GM18508 (cell line): ENCODE results near the gene VPS13D.
"Not testable (repeated sequence)": the region's sequence is repeated elsewhere in the genome, so short reads cannot be mapped to it uniquely, and the experiment has no call there.

ENCODE experiments used
- ATAC-seq: cut with Tn5 transposase; IDR thresholded peaks from one replicate; pipeline ENCODE4 v1.9.1; 2021; ENCODE audit warnings: moderate number of reproducible peaks; ENCODE audit not compliant: insufficient read depth, unreplicated experiment

The VPS13D gene

DNA sequence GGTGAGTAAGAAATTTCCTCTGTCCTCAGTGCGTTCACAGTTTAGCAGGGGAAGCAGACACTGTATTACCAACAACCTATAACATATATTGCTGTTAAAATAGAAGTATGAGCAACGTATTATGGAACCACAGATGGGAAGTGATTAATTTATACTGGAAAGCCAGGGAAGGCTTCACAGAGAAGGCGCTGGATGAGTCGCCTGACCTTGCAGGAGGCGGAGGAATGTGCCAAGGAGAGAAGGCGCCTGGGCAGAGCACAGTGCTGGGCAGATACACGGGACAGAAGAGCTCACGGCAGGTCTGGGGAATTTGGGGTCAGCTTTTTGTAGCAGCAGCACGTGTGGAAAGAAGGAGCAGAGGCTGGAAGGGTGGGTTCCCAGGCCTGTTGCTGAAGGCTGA is 271.8 kb downstream of the VPS13D start:
- no peak for ATAC-seq

DNA sequence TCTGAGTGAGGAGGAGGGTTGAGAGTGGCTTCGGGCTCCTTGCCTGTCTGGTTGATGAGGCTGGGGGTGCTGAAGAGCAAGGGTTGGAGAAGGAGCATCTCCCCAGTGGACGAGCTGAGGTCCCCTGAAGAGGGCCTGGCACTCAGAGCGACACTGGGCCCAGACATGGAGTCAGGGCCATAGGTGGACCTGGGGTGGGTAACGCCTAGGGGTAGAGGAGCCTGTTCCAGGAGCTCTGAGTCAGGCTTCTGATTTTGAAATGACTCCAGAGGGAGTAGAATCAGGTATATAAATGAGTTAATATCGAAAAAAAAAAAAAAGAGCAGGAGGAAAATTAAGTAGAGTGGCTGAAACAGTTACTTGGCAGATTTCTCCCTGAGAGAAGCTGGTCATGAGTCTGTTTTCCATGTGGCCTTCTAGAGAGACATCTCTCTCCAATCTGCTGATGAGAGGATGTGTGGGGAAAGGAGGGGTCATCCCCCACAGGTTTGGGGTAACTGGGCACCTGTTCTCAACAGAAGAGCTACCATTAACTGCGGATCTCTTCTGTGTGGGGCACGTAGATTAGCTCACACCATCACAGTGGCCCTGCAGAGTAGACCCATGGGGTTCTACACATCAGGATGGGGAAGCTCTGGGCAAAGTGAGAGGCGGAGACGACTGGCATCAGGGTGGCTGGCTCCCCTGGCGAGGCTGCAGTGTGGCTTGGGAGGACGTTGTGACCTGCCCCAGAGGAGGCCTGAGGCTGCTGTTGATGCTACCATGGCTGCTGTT is 272.7 kb downstream of the VPS13D start:
- ATAC-seq: no peak

DNA sequence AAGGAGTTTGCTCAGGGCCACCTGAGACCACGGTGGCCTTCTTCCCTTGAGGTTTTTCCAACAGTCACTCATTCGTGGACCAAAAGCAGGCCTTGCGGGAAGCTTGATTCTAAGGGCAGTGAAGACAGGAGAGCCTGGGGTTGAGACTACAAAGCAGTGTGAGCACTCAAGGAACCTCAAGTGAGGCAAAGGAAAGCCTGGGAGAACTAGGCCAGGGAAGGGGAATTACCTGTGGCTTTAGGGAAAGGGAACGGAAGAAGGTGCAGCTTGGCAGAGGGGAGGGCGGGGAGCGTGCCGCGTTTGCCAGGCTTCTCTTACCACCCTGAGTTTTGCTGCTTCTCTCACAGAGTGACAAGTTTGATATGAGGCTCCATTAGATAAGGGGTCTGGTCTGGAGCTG is 273.9 kb downstream of the VPS13D start:
- ATAC-seq: no peak

DNA sequence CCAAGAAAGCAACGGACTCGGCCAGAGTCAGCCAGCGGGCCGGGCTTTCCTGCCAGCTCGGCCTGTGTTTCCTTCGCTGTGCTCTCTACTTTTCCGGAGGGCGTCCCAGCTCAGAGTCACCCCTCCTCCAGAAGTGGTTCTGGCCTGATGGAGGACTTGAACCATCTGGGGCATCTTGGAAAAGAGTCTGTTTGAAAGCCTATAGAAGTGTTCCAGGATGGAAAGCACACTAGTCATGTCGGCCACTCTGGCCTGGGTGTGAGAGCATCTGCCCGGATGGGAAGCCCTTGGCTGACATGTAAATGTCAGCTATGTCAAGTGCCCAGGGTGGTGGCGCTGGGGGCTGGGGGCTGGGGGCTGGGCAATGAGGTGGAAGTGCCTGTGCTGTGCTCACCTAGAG is 274.8 kb downstream of the VPS13D start:
- no peak for ATAC-seq

DNA sequence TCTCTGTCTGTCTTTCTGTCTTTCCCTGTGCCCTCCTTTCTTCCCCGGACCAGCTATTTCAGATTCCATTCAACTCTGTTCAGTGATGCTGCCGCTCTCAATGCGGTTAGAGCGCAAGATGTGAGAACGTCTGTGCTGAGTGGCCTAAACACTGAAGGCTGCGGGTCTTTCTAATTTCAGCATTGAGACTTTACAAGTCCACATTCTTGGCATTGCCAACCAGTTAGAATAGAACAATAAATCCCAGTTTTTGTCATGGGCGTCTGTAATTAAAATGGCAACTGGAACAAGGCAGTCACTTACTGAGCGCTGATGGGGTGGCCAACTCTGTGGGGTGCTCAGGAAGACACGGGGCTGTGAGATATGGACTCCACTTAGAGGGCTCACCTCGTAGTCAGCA is 275.4 kb downstream of the VPS13D start:
- ATAC-seq: no peak

DNA sequence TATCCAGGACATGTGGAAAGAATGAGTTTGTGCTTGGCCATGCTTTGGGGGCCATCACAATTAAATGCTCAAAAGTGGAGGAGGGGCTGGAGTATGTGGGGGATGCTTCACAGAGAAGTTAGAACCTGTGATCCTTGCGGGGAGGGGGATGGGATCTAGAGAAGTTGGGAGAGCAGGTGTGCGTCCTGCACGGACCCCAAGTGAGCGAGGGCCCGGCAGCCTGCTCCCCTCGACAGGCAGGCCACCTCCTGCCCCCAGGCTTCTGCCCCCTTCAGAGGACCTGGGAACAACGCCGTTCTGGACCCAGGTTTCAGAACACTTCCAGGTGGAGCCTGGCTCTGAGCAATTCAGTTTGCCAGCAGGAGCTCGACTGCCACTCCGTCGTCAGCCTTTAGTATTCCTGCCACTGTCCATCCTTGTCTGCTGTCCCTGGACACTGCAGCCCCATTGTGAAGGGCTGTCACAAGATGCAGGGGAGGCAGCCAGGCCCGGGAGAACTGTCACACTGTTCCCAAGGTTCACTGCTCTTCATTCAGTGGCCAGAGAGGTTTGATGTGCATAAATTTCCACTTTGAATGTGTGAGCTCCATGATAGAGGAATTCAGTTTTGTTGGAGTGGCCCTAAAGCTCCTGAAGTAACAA is 275.9 kb downstream of the VPS13D start:
- ATAC-seq: no peak

DNA sequence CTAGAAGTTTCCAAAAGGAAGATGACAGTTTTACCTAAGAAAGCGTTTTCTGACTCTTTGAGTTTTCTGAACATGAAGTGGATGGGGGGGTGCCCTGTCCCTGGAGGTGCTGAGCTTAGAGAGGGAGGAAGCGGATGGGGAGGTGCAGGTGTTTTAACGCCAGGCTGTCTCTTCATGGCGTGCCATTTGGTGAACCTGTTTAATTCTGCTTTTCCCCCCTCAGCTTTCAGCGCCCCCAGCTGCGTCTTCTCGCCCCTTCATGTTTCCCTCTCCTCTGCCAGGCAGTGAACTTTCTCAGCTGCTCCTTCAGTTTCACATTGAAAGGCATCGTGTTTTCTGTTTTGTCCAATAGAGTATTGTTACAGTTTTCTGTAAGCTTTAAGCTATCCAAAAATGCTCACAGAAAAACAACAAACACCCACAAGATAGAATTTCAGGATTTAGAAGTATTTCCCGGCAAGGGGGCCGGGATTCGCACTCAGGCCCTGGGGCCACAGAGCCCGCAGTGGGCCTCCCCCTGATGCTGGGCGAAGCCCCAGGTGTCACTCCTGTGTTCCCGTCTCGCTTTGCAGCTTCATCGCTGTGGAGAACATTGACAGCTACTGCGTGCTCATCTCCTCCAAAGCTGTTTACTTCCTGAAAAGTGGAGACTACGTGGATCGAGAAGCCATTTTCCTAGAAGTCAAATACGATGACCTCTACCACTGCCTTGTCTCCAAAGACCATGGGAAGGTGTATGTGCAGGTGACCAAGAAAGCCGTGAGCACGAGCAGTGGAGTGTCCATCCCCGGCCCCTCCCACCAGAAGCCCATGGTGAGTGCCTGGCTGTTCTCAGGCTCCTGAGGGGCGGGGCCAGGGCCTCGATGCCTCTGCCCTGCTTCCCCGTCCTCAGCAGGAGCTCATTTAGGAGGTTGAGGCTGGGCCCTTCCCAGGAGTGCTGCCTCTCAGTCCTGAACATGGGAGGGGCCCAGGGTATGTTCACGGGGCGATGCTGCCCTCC is 276.8 kb downstream of the VPS13D start:
- no peak for ATAC-seq

DNA sequence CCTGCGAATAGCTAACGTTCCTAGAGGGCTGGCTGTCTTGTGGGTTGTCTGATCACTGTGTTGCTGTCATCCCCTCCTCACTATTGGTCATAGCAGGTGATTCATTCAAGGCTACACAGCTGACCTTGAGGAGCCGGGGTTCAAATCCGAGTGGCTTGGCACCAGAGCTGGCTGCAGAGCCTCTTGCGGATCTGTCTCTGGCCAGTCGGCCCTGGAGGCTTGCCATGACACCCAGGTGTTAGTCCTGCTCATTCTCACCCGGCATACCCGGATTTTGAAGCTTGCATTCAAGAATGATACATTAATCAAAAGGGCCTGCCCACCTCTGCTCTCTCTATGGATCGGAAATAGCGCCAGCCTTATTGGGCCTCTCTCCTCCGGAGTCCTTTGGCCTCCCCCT is 277.8 kb downstream of the VPS13D start:
- no peak for ATAC-seq

DNA sequence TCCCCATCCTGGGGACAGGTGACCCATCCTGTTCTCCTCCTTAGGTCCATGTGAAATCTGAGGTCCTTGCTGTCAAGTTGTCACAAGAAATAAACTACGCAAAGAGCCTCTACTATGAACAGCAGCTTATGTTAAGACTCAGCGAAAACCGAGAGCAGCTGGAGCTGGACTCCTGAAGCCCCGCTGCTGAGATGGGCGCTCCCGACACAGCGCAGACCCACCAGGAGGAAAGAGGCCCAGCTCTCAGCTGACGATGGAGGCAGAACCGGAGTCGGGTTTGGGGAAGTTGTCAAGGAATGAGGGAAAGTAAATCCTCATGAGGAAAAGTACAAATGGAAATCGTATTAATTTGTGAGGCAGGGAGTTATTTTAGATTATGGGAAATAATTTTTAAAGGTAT is 279.0 kb downstream of the VPS13D start:
- ATAC-seq: no peak

DNA sequence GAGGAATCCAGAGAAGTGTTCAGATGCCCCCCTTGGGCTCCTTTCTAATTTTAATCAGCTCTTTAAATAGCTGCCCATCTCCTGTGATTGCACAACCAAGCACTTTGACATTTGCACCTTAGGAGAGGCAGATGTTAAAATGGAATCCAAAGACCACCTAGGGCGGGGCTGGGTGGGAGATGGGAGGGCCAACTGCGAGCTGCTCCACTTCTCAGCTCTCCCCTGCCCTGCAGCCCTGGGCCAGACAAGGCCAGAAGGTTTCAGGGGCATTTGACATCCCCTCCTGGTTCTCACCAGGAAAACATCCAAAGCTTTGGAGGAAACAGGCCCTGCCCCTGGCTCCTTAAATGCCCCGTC is 281.3 kb downstream of the VPS13D start:
- no peak for ATAC-seq

DNA sequence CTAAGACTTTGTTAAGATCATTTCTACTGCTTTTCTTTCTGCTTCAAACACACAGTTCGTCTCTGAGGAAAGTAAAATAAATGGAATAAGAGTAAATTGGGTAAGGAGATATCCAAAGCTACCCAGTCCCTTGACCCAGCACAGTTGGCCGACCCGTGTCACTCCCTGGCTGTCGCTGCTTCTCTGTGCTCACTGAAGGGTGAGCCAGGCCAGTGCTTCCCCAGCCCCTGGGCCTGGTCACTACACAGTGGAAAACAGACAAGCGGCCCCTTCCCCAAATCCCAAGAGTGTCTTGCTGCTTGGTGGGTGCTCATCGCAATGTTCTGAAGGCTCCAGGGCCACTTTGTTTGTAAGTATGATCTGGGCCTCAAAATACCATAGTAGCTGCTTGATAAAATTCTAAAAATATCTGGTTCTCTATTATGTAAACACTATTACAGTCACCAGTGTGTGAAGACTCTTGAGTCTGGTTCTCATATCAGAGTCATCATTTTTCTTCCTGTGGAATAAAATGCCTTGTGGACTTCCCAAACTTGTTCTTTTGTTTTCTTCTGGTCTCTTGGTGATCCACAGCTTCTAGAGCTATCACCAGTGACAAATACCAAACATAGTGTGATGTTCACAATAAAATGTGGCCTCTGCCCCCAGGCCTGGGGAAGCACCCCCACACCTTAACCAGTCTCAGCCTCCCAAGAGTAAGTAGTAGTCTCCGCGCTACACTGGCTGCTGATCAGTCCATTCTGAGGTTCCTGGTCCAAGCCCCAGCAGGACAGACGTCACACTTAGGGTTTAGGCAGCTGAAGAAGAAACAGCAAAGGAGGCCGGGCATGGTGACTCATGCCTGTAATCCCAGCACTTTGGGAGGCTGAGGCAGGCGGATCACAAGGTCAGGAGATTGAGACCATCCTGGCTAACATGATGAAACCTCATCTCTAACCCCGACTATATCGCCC is 282.0 kb downstream of the VPS13D start:
- ATAC-seq: no peak

DNA sequence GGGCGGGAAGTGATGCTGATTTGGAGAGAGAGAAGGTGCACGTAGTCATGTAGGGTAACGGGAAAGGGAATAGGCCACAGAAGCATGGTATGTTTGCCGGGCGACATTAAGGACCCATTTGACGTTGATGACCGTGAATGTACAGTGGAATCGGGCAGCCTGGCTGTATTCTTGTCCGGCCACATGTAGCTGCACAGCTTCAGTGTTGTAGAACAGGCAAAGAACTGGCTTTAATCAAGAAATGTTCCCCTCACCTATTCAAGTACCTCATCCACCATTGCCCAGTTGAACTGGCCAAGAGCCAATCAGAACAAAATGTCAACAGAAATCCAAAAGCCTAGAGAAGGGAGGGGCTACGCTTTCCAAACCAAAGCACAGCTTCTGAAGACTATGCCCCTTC is 283.4 kb downstream of the VPS13D start:
- no peak for ATAC-seq

DNA sequence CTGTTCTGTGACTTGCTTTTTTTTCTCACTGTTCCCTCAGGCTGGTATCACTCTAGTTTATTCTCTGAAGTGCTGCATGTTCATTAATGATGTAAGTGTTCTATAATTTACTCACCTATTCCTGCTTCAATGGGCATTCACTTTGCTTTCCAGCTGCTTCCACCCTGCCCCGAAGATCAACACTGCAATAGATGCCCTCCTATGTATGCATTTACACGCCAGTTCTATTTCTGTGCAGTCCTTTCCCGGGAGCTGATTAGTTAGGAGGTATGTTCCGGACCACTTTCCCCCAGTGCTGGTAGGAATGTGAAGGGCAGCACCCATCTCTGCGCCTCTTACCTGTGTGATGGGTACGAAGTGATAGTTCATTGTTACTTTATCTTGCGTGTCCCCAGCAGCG is 284.8 kb downstream of the VPS13D start:
- ATAC-seq: no peak

DNA sequence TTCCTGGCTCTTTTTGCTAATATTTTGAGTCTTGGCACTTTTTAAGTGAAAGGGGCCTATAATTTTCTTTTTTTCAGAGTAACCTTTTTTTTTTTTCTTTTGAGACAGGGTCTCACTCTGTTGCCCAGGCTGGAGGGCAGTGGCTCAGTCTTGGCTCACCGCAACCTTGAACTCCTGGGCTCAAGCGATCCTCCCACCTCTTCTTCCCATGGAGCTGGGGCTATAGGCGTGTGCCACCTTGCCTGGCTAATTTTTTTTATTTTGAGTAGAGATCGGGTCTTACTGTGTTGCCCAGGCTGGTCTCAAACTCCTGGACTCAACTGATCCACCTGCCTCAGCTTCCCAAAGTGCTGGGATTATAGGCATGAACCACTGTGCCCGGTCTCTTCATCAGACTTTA is 285.4 kb downstream of the VPS13D start:
- no peak for ATAC-seq

DNA sequence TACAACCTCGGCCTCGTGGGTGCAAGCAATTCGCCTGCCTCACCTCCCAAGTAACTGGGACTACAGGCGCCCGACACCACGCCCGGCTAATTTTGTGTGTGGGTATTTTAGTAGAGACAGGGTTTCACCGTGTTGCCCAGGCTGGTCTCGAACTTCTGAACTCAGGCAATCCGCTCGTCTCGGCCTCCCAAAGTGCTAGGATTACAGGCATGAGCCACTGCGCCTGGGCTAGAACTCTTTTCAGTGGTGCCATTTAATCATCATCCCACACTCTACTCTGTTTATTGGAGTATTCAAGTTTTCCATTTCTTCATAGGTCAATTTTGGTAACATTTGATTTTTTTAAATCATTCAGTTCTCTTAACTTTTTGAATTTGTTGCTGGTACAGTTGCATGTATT is 286.9 kb downstream of the VPS13D start:
- ATAC-seq: no peak

DNA sequence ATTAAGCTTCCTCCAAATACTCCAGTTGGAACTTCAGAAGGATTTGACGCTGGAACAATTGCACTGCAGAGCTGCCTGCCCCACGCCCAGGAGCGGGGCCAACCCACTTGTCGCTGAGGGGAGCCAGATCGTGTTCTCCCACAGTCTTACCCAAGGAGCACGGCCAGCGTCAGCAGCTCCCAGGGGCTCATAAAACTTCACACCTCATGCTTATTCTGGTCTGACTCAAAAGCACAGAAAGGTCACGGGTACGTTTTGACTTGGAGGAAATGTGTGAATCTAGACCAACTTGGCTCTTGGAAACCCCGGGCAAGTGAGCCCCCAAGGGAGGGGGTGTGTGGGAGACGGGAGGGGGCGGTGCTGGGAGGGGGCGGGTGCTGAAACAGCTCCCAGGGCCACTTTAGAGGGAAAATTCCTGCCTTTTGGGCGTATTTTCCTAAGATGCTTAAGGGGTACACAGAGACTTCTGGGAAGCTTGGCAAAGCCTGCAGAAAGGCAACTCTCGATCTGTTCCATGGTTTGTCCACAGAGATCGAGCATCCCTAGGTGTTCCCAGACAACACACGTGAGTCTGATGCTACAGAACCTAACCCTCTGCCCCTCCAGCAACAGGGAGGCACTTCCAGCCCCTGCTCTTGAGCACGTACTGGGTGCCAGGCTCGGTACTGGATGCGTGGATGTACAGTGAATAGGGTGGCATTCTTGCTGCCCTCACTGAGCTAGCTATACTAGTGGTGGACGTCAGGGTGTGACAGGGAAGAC is 289.3 kb downstream of the VPS13D start:
- no peak for ATAC-seq

DNA sequence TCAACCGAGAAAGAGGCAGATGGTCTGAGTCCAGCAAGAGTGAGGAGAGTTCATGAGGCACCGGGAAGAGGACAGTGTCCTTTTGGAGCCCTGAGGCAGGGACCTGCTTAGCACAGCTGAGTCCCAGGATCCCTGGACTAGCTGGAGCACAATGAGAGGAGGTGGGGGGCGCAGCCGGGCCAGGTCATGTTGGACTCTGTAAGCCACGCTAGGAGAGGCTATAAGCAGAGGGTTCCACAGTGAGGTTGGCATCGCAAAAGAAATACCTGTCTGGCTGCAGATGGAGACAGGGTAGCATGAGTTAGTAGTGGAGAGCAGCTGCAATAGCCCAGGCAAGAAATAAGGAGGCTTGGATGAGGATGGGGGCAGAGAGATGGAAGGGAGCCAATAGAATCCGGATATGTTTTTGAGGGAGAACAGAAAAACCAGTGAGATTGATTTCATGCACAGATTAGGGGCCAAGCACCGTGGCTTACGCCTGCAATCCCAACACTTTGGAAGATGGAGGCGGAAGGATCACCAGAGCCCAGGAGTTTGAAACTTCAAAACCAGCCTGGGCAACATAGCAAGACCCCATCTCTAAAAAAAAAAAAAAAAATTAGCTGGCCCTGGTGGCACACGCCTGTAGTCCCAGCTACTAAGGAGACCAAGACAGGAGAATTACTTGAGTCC is 290.0 kb downstream of the VPS13D start:
- no peak for ATAC-seq

DNA sequence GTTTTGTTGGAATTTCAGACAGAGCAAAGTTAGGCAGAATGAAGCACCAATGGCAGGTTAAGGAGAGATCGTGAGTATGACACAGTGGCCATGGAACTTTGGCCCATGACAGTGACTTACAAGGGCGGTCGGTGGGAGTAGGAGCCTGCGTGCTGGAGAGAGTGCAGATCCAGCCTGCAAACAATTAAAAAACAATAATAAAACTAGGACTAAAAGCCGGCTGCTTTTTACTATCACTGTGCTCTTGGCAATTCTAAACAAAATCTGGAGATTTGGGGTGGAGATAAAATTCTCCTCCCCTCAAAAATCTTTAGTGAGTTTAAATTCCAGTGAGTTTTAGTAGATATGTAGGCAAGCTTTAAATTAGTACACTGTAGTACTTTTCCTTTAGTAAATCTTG is 291.3 kb downstream of the VPS13D start:
- no peak for ATAC-seq

DNA sequence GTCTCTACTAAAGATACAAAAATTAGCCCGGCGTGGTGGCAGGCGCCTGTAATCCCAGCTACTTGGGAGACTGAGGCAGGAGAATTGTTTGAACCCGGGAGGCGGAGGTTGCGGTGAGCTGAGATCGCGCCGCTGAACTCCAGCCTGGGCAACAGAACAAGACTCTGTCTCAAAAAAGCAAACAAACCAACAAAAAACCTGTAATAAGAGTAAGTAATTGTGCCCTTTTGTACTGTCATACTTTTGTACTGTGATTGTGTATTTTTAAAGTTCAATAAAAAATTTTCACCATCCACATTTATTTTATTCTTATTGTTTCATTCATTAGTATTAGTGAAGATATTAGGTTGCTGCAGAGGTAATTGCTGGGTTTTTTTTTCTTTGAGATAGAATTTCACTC is 292.9 kb downstream of the VPS13D start:
- ATAC-seq: not testable (repeated sequence)
